Activated naive CD4-positive, alpha-beta T cell treated with anti-CD3 and anti-CD28 coated beads, Interleukin-2, amount 50 U/mL, for 72 hours (primary cell): Measurements from ENCODE around the gene MEFV. TPM values are rescaled to one million over a fixed set of nuclear protein-coding genes. Genes with fewer than 3 reads are reported as not detected.
"Not testable (repeated sequence)": the region's sequence is repeated elsewhere in the genome, so short reads cannot be mapped to it uniquely, and the experiment has no call there.

Experiments used
- ATAC-seq, 2 donors: fragments of 150-1000 bp; cut with Tn5 transposase; 2 replicates each; pipeline ENCODE4 v1.10.0; 2021; ENCODE audit warnings: mild to moderate bottlenecking in 2 of 2, moderate library complexity in 2 of 2
- DNase-seq, 2 donors: peaks; one replicate each; pipeline ENCODE4 v3.0.0; 2021 to 2022; ENCODE audit warnings: low spot score in 2 of 2
- H3K27ac Mint-ChIP-seq, 2 donors: one replicate each; pipeline ENCODE4 v1.8.0; 2022; ENCODE audit warnings: mild to moderate bottlenecking in 2 of 2, mixed read lengths in 2 of 2
- H3K36me3 Mint-ChIP-seq, 2 donors: one replicate each; pipeline ENCODE4 v1.8.0; 2022; ENCODE audit warnings: mixed read lengths in 2 of 2
- H3K9me3 Mint-ChIP-seq, 2 donors: one replicate each; pipeline ENCODE4 v1.8.0; 2022; ENCODE audit warnings: mixed read lengths in 2 of 2
- total RNA-seq, 2 donors: library from RNA; stranded (reverse); gene quantifications; one replicate each; pipeline ENCODE4 v1.2.3, GENCODE V29; 2022

MEFV gene
- total RNA-seq, 2 donors from 2014 or later = 0.16 TPM; not detected in 1

GRCh38 chr16:3281222-3281820, 24.9 kb upstream of the MEFV start:
- H3K27ac Mint-ChIP-seq = peak overlapping the region in 1 of 2 donors; percentile 95
- ATAC-seq = no peak
- peaks cover 0 to 3% of the 10 kb centered on the region in 2 donors for H3K9me3 Mint-ChIP-seq
- DNase-seq = no peak
- H3K36me3 Mint-ChIP-seq = peaks cover 35 to 38% of the 10 kb centered on the region in 2 donors

- Mint-ChIP-seq H3K36me3 (no peaks in the 10 kb centered on the region), H3K27ac (no peak overlapping the region), H3K9me3 (peaks cover 0 to 4% of the 10 kb centered on the region in 2 donors)
- ATAC-seq (no peak), DNase-seq (no peak)
Observed at GRCh38 chr16:3276679-3277078, 20.2 kb upstream of the MEFV start.

- Mint-ChIP-seq H3K36me3 (no peaks in the 10 kb centered on the region), H3K27ac (no peak overlapping the region), H3K9me3 (peaks cover 0 to 4% of the 10 kb centered on the region in 2 donors)
- ATAC-seq = no peak
- no peak for DNase-seq
Observed at GRCh38 chr16:3274947-3275346, 18.5 kb upstream of the MEFV start.

GRCh38 chr16:3274490-3274889, 18.1 kb upstream of the MEFV start:
- H3K27ac Mint-ChIP-seq = no peak overlapping the region
- no peak for ATAC-seq
- H3K9me3 Mint-ChIP-seq = peaks cover 0 to 5% of the 10 kb centered on the region in 2 donors
- peaks cover 0 to under 1% of the 10 kb centered on the region in 2 donors for H3K36me3 Mint-ChIP-seq
- DNase-seq = no peak

- H3K27ac Mint-ChIP-seq, ATAC-seq, H3K36me3 Mint-ChIP-seq, DNase-seq, H3K9me3 Mint-ChIP-seq: not testable (repeated sequence)
Observed at GRCh38 chr16:3271281-3271680, 14.8 kb upstream of the MEFV start.

- H3K36me3 Mint-ChIP-seq, H3K9me3 Mint-ChIP-seq, ATAC-seq, DNase-seq, H3K27ac Mint-ChIP-seq: not testable (repeated sequence)
Observed at GRCh38 chr16:3270718-3271117, 14.3 kb upstream of the MEFV start.

GRCh38 chr16:3268294-3268693, 11.9 kb upstream of the MEFV start:
- Mint-ChIP-seq H3K36me3 (peaks cover 16 to 19% of the 10 kb centered on the region in 2 donors), H3K9me3 (peaks cover 4 to 5% of the 10 kb centered on the region in 2 donors), H3K27ac (no peak overlapping the region)

GRCh38 chr16:3266873-3267537, 10.6 kb upstream of the MEFV start:
- H3K9me3 Mint-ChIP-seq = peaks cover 4 to 8% of the 10 kb centered on the region in 2 donors
- DNase-seq = no peak
- no peak overlapping the region for H3K27ac Mint-ChIP-seq

More at GRCh38 chr16:3268294-3268693, 11.9 kb upstream of the MEFV start:
- DNase-seq (no peak), ATAC-seq (no peak)

GRCh38 chr16:3264137-3265036, 8.0 kb upstream of the MEFV start:
- DNase-seq = peak; percentile 96 to 97
- peak; percentile 82 to 87 for ATAC-seq
- peak overlapping the region; percentile 63 to 98 for H3K27ac Mint-ChIP-seq
- H3K36me3 Mint-ChIP-seq = peaks cover 17 to 21% of the 10 kb centered on the region in 2 donors
- H3K9me3 Mint-ChIP-seq = peaks cover 4 to 11% of the 10 kb centered on the region in 2 donors

More at GRCh38 chr16:3266873-3267537, 10.6 kb upstream of the MEFV start:
- no peak for ATAC-seq
- H3K36me3 Mint-ChIP-seq = peaks cover 18 to 21% of the 10 kb centered on the region in 2 donors

- Mint-ChIP-seq H3K27ac (peak overlapping the region; percentile 1 to 98), H3K9me3 (peaks cover 4 to 7% of the 10 kb centered on the region in 2 donors), H3K36me3 (peaks cover 13 to 17% of the 10 kb centered on the region in 2 donors)
- DNase-seq (no peak), ATAC-seq (no peak)
Observed at GRCh38 chr16:3262517-3262916, 6.1 kb upstream of the MEFV start.

GRCh38 chr16:3259836-3260235, 3.4 kb upstream of the MEFV start:
- ATAC-seq (no peak), DNase-seq (no peak)
- Mint-ChIP-seq H3K9me3 (peaks cover 3 to 7% of the 10 kb centered on the region in 2 donors), H3K36me3 (peaks cover 11 to 12% of the 10 kb centered on the region in 2 donors), H3K27ac (no peak overlapping the region)

GRCh38 chr16:3256866-3257465, 533 bp upstream of the MEFV start:
- H3K9me3 Mint-ChIP-seq = peaks cover 0 to 4% of the 10 kb centered on the region in 2 donors
- H3K36me3 Mint-ChIP-seq = no peaks in the 10 kb centered on the region
- ATAC-seq (no peak), DNase-seq (no peak)
- H3K27ac Mint-ChIP-seq = peak overlapping the region in 1 of 2 donors; percentile 62

- Mint-ChIP-seq H3K27ac (no peak overlapping the region), H3K36me3 (no peaks in the 10 kb centered on the region), H3K9me3 (peaks cover 3 to 4% of the 10 kb centered on the region in 2 donors)
- DNase-seq (no peak), ATAC-seq (no peak)
Observed at GRCh38 chr16:3254309-3254708, 2.1 kb downstream of the MEFV start.

GRCh38 chr16:3252967-3253366, 3.5 kb downstream of the MEFV start:
- DNase-seq (no peak), ATAC-seq (no peak)
- peaks cover 3 to 4% of the 10 kb centered on the region in 2 donors for H3K9me3 Mint-ChIP-seq
- H3K36me3 Mint-ChIP-seq = no peaks in the 10 kb centered on the region
- H3K27ac Mint-ChIP-seq = no peak overlapping the region

- ATAC-seq = no peak
- DNase-seq = no peak
- Mint-ChIP-seq H3K27ac (no peak overlapping the region), H3K9me3 (peaks cover 3 to 4% of the 10 kb centered on the region in 2 donors), H3K36me3 (no peaks in the 10 kb centered on the region)
Observed at GRCh38 chr16:3249451-3249850, 7.0 kb downstream of the MEFV start.

GRCh38 chr16:3249020-3249419, 7.4 kb downstream of the MEFV start:
- no peak for DNase-seq
- no peak for ATAC-seq
- Mint-ChIP-seq H3K27ac (no peak overlapping the region), H3K36me3 (no peaks in the 10 kb centered on the region), H3K9me3 (peaks cover 3 to 4% of the 10 kb centered on the region in 2 donors)
